AG09309 (cell line): Measurements from ENCODE around the gene SNTN.

ENCODE experiments used
- DNase-seq: peaks from one replicate; pipeline ENCODE4 v3.0.0-alpha.2; 2010; ENCODE audit warnings: low read depth
- H3K4me3 ChIP-seq: 2 replicates; pipeline ENCODE4 v1.5.1; 2011; ENCODE audit warnings: mild to moderate bottlenecking, low read depth, low read length, moderate library complexity; ENCODE audit not compliant: control insufficient read depth
- CTCF ChIP-seq: IDR thresholded peaks from 2 replicates; pipeline ENCODE4 v1.5.1; 2011; ENCODE audit warnings: mild to moderate bottlenecking, low read depth, low read length, inconsistent platforms; ENCODE audit not compliant: insufficient read depth, control insufficient read depth; ENCODE audit errors: missing control alignments

The SNTN gene

GRCh38 chr3:63652066-63652725 is at the start of gene SNTN:
Gene SNTN (plus strand): TSS chr3:63652675. CDS start chr3:63652688, 13 bp downstream.
- H3K4me3 ChIP-seq, result no peak within 1 kb of the TSS
- TF ChIP-seq CTCF, result no peak
- no peak for DNase-seq

- TF ChIP-seq CTCF, result no peak
Observed at GRCh38 chr3:63607716-63608115, 44.8 kb upstream of the SNTN start.

GRCh38 chr3:63609408-63609807 is 43.1 kb upstream of the SNTN start:
- DNase-seq, result no peak
- H3K4me3 ChIP-seq, result no peak overlapping the region
- no peak for TF ChIP-seq CTCF

More at GRCh38 chr3:63607716-63608115, 44.8 kb upstream of the SNTN start:
- no peak for DNase-seq
- no peak overlapping the region for H3K4me3 ChIP-seq

GRCh38 chr3:63609834-63610233 is 42.6 kb upstream of the SNTN start:
- no peak for DNase-seq
- H3K4me3 ChIP-seq, result no peak overlapping the region
- TF ChIP-seq CTCF, result no peak

GRCh38 chr3:63611382-63611781 is 41.1 kb upstream of the SNTN start:
- TF ChIP-seq CTCF, result no peak
- DNase-seq, result no peak
- H3K4me3 ChIP-seq, result no peak overlapping the region

- peak; percentile 23 for DNase-seq
- TF ChIP-seq CTCF, result no peak
- H3K4me3 ChIP-seq, result no peak overlapping the region
Observed at GRCh38 chr3:63613561-63613960, 38.9 kb upstream of the SNTN start.
